DND-41 (cell line): ENCODE results near the gene MRPL49.

Source experiments
- ATAC-seq: fragments of 200-7000 bp; cut with Tn5 transposase; 3 replicates; pipeline ENCODE4 v1.9.1; 2021; ENCODE audit warnings: low read depth; ENCODE audit not compliant: insufficient read depth
- DNase-seq: peaks from one replicate; pipeline ENCODE4 v3.0.0-alpha.2; 2020
- H2AFZ ChIP-seq: 2 replicates; pipeline ENCODE4 v1.6.0; 2012; ENCODE audit warnings: low read depth, low read length
- H3K27ac ChIP-seq: 2 replicates; pipeline ENCODE4 v1.5.1; 2012; ENCODE audit warnings: low read length, inconsistent platforms
- H3K27me3 ChIP-seq: fragments of 200-600 bp; sonication (generic); 2 replicates; pipeline ENCODE4 v1.6.0; 2012; ENCODE audit warnings: low read length, mild to moderate bottlenecking, inconsistent platforms; ENCODE audit not compliant: insufficient read depth, poor library complexity
- H3K36me3 ChIP-seq: 2 replicates; pipeline ENCODE4 v1.5.1; 2012; ENCODE audit warnings: low read length, inconsistent platforms; ENCODE audit not compliant: insufficient read depth
- H3K4me1 ChIP-seq: 2 replicates; pipeline ENCODE4 v1.5.1; 2012; ENCODE audit warnings: mild to moderate bottlenecking, low read length; ENCODE audit not compliant: insufficient read depth
- H3K4me2 ChIP-seq: 2 replicates; pipeline ENCODE4 v1.6.0; 2012; ENCODE audit warnings: mild to moderate bottlenecking, moderate library complexity, low read length, inconsistent platforms; ENCODE audit not compliant: insufficient read depth
- H3K4me3 ChIP-seq, 2 experiments: fragments of 200-600 bp in 1 of 2; shearing (Covaris generic) in 1 of 2; 2 replicates each; pipeline ENCODE4 v1.5.1; 2012 to 2016; ENCODE audit warnings: inconsistent platforms in 2 of 2, low read length in 2 of 2, mild to moderate bottlenecking in 2 of 2, low read depth in 1 of 2, moderate library complexity in 1 of 2
- H3K79me2 ChIP-seq: 2 replicates; pipeline ENCODE4 v1.6.0; 2012; ENCODE audit warnings: low read length, inconsistent platforms; ENCODE audit not compliant: insufficient read depth
- H3K9ac ChIP-seq: 2 replicates; pipeline ENCODE4 v1.6.0; 2012; ENCODE audit warnings: low read depth, mild to moderate bottlenecking, inconsistent platforms, low read length, moderate library complexity
- H3K9me3 ChIP-seq: 2 replicates; pipeline ENCODE4 v1.5.1; 2012; ENCODE audit warnings: low read length, moderate library complexity, mild to moderate bottlenecking, inconsistent platforms; ENCODE audit not compliant: insufficient read depth, severe bottlenecking
- H4K20me1 ChIP-seq: 2 replicates; pipeline ENCODE4 v1.6.0; 2012; ENCODE audit warnings: low read length; ENCODE audit not compliant: insufficient read depth
- EZH2 ChIP-seq: IDR thresholded peaks from 3 replicates; pipeline ENCODE4 v1.6.1; 2012; ENCODE audit warnings: borderline replicate concordance, low read depth, mild to moderate bottlenecking, moderate library complexity, low read length, inconsistent platforms; ENCODE audit not compliant: severe bottlenecking
- TF ChIP-seq, protein P1 (sequence below): IDR thresholded peaks from 2 replicates; pipeline ENCODE4 v1.5.1; 2012; ENCODE audit warnings: borderline replicate concordance, low read length, moderate library complexity, mild to moderate bottlenecking; ENCODE audit not compliant: poor library complexity, severe bottlenecking; ENCODE audit errors: extremely low read depth

The MRPL49 gene

DNA sequence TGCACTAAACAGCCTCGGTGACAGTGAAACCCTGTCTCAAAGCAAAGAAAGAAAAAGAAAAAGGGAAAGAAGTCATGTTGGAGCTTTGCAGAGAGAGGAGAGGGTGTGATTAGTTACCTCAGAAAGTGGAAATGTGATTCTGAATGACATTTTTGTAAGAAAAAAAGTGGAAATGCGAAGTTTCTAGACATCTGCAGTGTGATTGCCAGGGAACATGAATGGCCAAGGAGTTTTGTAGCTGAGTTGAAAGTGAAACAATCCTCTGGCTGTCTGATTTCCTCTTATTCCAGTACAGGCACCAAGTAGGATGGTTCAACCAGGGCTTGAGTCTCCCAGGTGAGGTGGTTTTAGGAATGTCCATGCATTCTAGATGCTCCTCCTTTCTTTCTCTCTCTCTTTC is 30.0 kb downstream of the MRPL49 start:
- peaks cover 3% of the 10 kb centered on the region for H3K27me3 ChIP-seq
- DNase-seq (no peak), ATAC-seq (no peak)
- H3K79me2 ChIP-seq = no peaks in the 10 kb centered on the region
- no peaks in the 10 kb centered on the region for H3K4me1 ChIP-seq
- TF ChIP-seq EZH2 = no peak
- TF ChIP-seq, protein P1, sequence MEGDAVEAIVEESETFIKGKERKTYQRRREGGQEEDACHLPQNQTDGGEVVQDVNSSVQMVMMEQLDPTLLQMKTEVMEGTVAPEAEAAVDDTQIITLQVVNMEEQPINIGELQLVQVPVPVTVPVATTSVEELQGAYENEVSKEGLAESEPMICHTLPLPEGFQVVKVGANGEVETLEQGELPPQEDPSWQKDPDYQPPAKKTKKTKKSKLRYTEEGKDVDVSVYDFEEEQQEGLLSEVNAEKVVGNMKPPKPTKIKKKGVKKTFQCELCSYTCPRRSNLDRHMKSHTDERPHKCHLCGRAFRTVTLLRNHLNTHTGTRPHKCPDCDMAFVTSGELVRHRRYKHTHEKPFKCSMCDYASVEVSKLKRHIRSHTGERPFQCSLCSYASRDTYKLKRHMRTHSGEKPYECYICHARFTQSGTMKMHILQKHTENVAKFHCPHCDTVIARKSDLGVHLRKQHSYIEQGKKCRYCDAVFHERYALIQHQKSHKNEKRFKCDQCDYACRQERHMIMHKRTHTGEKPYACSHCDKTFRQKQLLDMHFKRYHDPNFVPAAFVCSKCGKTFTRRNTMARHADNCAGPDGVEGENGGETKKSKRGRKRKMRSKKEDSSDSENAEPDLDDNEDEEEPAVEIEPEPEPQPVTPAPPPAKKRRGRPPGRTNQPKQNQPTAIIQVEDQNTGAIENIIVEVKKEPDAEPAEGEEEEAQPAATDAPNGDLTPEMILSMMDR = no peak
- H4K20me1 ChIP-seq = no peaks in the 10 kb centered on the region
- H3K36me3 ChIP-seq = no peaks in the 10 kb centered on the region
- H3K9ac ChIP-seq = no peak overlapping the region
- no peak overlapping the region for H3K27ac ChIP-seq
- no peak overlapping the region for H3K4me2 ChIP-seq
- H3K4me3 ChIP-seq = no peak overlapping the region
- H2AFZ ChIP-seq = no peak overlapping the region
- peaks cover 3% of the 10 kb centered on the region for H3K9me3 ChIP-seq

DNA sequence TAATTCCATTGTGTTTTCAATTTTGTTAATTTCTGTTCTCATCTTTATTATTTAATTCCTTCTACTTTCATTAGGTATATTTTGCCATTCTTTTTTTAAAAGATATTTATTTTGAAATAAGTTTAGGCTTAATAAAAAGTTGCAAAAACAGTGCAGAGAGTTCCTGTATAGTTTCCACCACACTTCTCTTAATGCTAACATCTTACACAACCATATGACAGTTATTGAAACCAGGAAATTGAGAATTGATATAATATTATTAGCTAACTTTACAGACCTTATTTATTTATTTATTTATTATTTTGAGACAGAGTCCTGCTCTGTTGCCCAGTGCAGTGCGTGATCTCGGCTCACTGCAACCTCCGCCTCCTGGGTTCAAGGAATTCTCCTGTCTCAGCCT is 34.1 kb downstream of the MRPL49 start:
- Histone ChIP-seq H2AFZ (no peak overlapping the region), H3K9ac (no peak overlapping the region), H3K79me2 (no peaks in the 10 kb centered on the region), H3K4me2 (no peak overlapping the region), H3K4me1 (no peaks in the 10 kb centered on the region), H3K27me3 (peaks cover 6% of the 10 kb centered on the region), H3K27ac (no peak overlapping the region), H3K36me3 (no peaks in the 10 kb centered on the region), H3K4me3 (no peak overlapping the region), H4K20me1 (no peaks in the 10 kb centered on the region), H3K9me3 (no peaks in the 10 kb centered on the region)
- DNase-seq (no peak), ATAC-seq (no peak)
- no peak for TF ChIP-seq EZH2
- TF ChIP-seq, protein P1 = no peak

DNA sequence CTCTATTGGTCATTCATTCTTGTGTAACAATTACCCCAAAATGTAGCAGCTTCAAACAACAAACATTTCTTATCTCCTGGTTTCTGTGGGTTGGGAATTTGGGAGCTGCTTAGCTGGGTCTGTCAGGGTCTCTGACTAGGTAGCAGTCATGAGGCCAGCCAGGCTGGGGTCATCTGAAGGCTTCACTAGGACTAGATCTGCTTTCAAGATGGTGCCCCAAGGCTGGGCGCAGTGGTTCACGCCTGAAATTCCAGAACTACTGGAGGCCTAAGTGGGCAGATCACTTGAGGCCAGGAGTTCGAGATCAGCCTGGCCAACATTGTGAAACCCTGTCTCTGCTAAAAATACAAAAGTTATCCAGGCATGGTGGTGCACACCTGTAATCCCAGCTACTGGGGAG is 34.8 kb downstream of the MRPL49 start:
- Histone ChIP-seq H3K4me2 (no peak overlapping the region), H3K27ac (no peak overlapping the region), H2AFZ (no peak overlapping the region), H3K4me1 (no peaks in the 10 kb centered on the region), H3K9me3 (no peaks in the 10 kb centered on the region), H3K4me3 (no peak overlapping the region), H3K36me3 (no peaks in the 10 kb centered on the region), H3K9ac (no peak overlapping the region), H3K79me2 (no peaks in the 10 kb centered on the region), H4K20me1 (no peaks in the 10 kb centered on the region), H3K27me3 (peaks cover 6% of the 10 kb centered on the region)
- no peak for TF ChIP-seq EZH2
- TF ChIP-seq, protein P1 = no peak
- ATAC-seq (no peak), DNase-seq (no peak)

DNA sequence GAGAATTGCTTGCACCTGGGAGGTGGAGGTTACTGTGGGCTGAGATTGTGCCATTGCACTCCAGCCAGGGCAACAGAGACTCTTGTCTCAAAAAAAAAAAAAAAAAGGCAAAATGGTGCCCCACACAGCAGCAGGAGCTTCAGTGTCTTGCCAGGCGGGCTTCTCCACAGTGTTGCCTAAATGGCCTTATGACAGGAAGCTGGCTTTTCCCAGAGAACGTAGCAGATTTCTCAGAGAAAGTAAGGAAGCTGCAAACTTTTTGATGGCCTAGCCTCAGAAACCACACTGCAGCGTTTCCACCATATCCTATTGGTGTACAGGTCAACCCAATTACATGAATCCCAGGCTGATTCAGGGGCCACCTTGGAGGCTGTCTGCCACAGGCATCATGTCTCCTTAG is 35.2 kb downstream of the MRPL49 start:
- Histone ChIP-seq H3K27ac (no peak overlapping the region), H3K9me3 (no peaks in the 10 kb centered on the region), H3K4me1 (no peaks in the 10 kb centered on the region), H3K27me3 (peaks cover 6% of the 10 kb centered on the region), H3K4me2 (no peak overlapping the region), H3K4me3 (no peak overlapping the region), H3K9ac (no peak overlapping the region), H4K20me1 (no peaks in the 10 kb centered on the region), H2AFZ (no peak overlapping the region), H3K36me3 (no peaks in the 10 kb centered on the region), H3K79me2 (no peaks in the 10 kb centered on the region)
- TF ChIP-seq, protein P1 = no peak
- no peak for TF ChIP-seq EZH2
- no peak for DNase-seq
- no peak for ATAC-seq
